Stimulated activated CD4-positive, alpha-beta T cell treated with anti-CD3 and anti-CD28 coated beads, Interleukin-15, amount 100 ng/mL, for 24 hours (primary cell): ENCODE results near the gene WDFY2.
"Not testable (repeated sequence)": the region's sequence is repeated elsewhere in the genome, so short reads cannot be mapped to it uniquely, and the experiment has no call there.

Experiments used
- DNase-seq: peaks from one replicate; pipeline ENCODE4 v3.0.0-alpha.2; 2020

Gene WDFY2

GRCh38 chr13:51583875-51584730 is at the start of gene WDFY2:
TSS of gene WDFY2 (plus strand) at chr13:51584462. CDS start at chr13:51584688, 226 bp downstream.
- peak; percentile 99 for DNase-seq

DNA sequence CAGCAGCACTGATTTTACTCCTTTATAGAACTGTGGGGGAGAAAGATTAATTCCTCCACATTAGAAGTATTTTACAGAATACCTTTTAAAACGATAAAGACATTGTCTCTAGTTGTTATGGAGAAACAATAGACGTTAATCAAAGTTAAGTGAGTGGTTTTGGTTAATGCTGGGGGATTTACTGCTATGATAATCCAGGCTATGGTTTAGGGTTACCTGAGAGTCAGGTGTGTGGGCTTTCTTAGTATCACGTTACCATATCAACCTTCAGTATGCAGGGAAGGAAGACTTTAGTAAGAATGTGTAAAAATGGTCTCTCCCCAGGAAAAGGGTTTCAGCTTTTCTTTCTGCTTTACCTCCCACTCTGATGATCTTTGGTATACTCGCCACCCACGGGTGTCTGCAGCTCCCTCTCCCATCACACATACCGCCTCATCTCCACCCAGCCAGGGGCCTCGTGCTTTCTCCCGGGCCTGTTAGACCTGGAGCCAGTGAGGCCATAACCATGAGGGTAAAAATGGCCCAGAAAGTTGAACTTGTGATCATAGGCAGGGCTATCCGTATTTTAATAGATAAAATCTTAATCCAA is 45.6 kb upstream of the WDFY2 start:
- DNase-seq, result no peak

GRCh38 chr13:51539887-51540286 is 44.4 kb upstream of the WDFY2 start:
- no peak for DNase-seq

DNA sequence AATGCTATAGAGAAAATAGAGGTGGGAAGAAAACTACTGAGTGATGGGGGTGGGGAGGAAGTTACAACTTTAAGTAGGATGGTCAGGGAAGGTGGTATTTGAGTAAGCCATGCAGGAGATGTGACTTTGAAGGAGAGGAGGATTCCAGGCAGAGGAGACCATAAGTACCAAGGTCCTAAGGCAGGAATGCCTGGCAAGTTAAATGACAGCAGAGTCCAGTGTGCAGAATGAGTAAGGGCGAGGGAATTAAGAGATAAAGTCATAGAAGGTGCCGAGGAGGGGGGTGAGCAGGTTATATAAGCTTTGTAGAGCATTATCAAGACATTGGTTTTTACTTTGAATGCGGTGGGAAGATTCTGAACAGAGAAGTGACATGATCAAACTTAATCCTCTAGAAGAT is 43.2 kb upstream of the WDFY2 start:
- DNase-seq, result no peak

- DNase-seq, result no peak
Measured at GRCh38 chr13:51541809-51542258, 42.4 kb upstream of the WDFY2 start.

- no peak for DNase-seq
Measured at GRCh38 chr13:51542346-51543242, 41.7 kb upstream of the WDFY2 start.

DNA sequence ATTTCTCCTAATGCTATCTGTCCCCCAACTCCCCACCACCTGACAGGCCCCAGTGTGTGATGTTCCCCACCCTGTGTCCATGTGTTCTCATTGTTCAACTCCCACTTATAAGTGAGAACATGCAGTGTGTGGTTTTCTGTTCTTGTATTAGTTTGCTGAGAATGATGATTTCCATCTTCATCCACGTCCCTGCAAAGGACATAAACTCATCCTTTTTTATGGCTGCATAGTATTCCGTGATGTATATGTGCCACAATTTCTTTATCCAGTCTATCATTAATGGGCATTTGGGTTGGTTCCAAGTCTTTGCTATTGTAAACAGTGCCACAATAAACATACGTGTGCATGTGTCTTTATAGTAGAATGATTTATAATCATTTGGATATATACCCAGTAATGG is 38.8 kb upstream of the WDFY2 start:
- DNase-seq, result not testable (repeated sequence)

DNA sequence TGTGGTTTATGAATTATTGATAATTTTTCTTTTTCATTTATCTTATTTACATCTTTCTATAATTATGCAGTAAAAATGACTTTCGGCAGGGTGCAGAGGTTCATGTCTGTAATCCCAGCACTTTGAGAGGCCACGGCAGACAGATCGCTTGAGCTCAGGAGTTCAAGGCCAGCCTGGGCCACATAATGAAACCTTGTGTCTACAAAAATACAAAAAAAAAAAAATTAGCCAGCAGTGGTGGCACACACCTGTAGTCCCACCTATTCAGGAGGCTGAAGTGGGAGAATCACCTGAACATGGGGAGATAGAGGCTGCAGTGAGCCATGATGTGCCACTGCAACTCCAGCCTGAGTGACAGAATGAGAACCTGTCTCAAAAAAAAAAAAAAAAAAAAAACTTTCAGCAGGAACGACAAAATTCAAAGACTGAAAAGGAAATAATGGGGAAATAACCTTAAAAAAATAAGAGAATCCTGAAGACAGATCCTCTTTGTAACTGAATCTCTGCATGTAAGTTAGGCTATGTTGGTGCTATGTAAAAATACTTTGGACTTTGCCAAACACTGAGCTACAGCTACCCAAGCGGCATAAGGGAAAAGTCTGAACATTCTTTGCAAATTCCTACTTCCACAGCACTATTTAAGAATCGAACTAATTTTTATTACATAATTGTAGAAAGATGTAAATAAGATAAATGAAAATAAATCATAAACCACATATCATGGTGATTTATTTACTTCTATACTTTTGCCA is 36.7 kb upstream of the WDFY2 start:
- no peak for DNase-seq

GRCh38 chr13:51549050-51549449 is 35.2 kb upstream of the WDFY2 start:
- no peak for DNase-seq

DNA sequence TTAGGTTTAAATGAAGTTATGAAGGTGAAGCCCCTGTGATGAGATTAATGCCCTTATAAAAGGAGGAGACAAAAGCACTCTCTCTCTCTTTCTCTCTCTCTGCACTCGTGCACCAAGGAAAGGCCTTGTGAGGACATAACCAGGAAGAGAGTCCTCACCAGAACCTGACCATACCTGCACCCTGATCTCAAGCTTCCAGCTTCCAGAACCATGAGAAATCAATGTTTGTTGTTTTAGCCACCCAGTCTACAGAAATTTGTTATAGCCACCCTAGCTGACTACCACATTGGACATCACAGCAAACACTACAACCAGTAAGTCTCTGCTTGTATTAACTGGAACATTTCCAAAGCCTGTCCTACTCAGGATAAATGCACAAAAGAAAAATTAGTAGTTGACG is 34.7 kb upstream of the WDFY2 start:
- no peak for DNase-seq

GRCh38 chr13:51550151-51550550 is 34.1 kb upstream of the WDFY2 start:
- no peak for DNase-seq

GRCh38 chr13:51551416-51551815 is 32.8 kb upstream of the WDFY2 start:
- no peak for DNase-seq

GRCh38 chr13:51552027-51552426 is 32.2 kb upstream of the WDFY2 start:
- DNase-seq, result no peak

- DNase-seq, result no peak
Measured at GRCh38 chr13:51553531-51553930, 30.7 kb upstream of the WDFY2 start.

DNA sequence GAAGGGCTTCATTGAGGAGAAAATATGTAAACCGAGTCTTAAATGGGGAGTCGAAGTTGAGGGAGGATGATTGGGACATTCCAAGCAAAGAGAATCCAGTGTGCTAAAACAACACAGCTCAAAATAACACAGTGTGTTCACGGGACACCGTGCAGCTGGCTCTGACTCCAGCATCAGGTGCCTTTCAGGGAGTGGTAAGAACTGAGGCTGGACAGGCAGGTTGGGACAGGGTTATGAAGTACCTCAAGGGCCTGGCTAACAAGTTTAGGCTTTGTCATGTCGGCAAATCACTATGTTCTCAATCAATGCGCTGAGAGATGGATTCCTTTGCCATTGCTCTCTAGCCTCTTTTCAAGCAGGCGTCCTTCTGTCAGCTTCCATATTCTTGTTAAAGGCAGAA is 27.5 kb upstream of the WDFY2 start:
- no peak for DNase-seq

DNA sequence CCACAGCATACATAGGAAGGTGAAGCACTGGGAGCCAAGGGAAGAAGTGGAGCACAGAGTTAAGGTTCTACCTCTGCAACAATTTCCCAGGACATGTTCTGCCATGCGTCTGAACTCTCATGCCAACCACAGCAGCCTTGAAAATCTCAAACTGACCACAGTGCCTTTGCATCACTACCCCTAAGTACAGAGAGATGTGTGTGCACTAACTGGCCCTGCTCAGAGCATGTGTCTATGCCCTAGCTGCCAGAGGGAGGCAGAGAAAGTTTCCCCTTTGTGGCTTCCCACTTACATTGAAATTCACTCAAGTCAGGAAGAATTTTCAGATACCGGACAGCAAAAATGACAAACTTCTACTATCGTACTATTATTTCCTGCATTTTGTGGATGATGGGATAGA is 26.8 kb upstream of the WDFY2 start:
- no peak for DNase-seq

GRCh38 chr13:51557875-51558612 is 26.2 kb upstream of the WDFY2 start:
- DNase-seq, result no peak

DNA sequence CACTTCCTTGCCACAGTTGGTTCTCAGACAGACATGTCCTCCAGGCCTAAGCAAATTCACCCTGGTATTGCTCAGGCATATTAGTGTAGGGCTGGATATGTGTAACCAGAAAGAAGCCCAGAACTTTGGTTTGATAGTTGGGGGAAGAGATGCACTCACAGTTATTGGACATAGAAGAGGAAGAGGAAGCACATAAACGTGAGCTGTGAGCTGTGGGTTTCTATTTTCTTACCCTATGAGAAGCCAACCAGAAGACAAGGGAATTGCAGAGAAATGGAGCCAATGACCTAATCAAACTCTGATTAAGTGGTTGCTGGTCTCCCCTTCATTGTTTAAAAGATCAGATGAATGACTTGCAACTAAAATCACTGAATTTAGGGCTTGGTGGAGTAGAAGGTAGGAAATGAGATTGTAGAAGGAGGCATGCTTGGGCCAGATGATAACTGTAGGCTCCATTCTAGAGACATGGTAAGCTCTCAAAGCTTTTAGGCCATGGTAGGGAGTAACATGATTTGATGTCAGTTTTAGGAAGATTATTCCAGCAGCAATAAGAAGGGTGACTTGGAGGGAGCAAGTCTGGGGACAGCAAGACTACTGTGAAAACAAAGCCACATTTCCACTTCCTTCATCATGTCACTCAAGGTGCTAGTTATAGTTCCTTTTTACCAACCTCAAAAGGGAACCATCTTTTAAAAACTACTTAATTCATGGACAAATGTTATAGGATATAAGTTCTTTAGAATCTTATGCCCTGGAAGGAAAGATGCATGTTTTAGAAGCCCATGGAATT is 24.1 kb upstream of the WDFY2 start:
- no peak for DNase-seq

DNA sequence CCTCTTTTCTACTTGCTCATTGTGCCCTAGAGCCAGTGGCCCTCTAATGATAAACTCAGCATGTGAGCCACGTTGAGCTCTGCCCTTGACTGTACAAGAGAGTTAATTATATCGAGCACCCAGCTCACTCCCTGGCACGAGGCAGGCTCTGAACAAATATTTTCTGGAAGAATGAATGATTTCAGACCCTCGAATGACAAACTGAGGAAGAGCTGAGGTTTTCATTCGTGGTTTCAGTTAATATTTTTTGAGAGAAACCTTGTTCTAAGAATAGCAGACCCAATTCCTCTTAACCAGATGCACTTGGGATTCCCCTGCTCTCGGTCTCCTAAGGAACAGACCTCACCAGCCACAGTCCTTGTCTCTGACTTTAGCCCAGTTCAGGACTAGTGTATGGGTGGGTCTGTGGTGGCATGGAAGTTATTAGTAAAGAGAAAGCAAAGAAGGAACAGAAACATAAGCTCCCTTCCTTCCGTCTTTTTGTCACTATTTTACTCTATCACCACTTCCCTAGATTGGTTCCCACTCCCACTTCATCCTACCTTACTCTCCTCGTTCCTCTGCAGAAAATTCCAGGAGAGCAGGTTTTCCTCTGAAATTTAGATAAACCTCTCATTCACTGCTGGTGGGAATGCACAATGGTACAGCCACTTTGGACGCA is 22.1 kb upstream of the WDFY2 start:
- DNase-seq, result no peak

- DNase-seq, result no peak
Measured at GRCh38 chr13:51564252-51564651, 20.0 kb upstream of the WDFY2 start.

GRCh38 chr13:51564671-51565070 is 19.6 kb upstream of the WDFY2 start:
- no peak for DNase-seq
